ENCODE results near the gene PAK1.
"Not testable (repeated sequence)": the region's sequence is repeated elsewhere in the genome, so short reads cannot be mapped to it uniquely, and the experiment has no call there.

The PAK1 gene

GRCh38 chr11:77300695-77301094 lies 173.2 kb downstream of the PAK1 start:
- no peak for DNase-seq

- DNase-seq = not testable (repeated sequence)
These were observed 173.9 kb downstream of the PAK1 start for GRCh38 chr11:77300028-77300427.

GRCh38 chr11:77299528-77299993 lies 174.3 kb downstream of the PAK1 start:
- no peak for DNase-seq

GRCh38 chr11:77294040-77294439 lies 179.9 kb downstream of the PAK1 start:
- DNase-seq = no peak

GRCh38 chr11:77289737-77290136 lies 184.2 kb downstream of the PAK1 start:
- no peak for DNase-seq

DNA sequence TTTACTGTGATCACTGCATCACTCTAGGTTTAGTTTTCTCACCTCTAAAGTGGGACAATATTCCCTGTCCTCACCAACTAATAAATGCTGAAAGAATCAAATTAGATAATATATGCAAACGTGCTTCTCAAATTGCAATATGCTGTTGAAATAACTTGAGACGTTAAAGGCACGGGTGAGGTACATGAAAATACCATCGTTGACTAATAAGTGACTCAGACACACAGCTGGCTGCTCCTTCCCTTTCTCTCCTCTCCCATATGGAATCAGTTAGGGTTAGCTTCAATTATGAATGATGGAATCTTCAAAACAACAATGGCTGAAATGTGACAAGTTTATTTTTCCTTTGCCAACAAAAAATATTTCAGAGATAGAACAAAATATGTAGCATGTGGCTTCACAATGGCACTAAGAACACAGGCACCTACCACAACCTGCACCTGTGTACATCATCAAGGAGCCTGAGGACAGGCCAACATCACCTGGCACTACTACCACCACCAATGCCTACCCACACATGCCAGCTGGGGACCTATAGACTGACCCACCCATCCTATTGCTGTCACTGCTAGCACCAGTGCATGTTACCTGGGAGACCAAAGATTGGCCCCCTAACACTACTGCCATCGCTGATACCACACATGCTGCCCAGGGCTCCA lies 186.2 kb downstream of the PAK1 start:
- DNase-seq = no peak

DNA sequence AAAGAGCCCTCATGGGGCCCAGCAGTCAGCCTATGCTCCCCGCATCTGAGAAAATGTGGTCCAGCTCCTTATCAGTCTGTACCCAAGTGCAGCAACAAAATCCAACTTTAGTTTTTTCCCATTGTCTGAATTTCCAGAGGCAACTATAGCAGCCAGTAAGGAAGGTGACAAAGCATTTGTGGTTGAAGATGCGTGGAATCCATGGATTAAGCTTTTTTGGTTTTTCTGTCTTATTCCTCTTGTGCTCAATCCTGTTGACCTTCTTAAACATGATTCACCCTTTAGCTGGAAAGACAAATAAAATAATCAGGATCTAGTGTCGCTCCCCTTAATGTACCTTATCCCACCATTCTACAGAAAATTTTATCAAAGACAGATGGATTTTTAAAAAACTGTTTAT lies 186.8 kb downstream of the PAK1 start:
- no peak for DNase-seq

DNA sequence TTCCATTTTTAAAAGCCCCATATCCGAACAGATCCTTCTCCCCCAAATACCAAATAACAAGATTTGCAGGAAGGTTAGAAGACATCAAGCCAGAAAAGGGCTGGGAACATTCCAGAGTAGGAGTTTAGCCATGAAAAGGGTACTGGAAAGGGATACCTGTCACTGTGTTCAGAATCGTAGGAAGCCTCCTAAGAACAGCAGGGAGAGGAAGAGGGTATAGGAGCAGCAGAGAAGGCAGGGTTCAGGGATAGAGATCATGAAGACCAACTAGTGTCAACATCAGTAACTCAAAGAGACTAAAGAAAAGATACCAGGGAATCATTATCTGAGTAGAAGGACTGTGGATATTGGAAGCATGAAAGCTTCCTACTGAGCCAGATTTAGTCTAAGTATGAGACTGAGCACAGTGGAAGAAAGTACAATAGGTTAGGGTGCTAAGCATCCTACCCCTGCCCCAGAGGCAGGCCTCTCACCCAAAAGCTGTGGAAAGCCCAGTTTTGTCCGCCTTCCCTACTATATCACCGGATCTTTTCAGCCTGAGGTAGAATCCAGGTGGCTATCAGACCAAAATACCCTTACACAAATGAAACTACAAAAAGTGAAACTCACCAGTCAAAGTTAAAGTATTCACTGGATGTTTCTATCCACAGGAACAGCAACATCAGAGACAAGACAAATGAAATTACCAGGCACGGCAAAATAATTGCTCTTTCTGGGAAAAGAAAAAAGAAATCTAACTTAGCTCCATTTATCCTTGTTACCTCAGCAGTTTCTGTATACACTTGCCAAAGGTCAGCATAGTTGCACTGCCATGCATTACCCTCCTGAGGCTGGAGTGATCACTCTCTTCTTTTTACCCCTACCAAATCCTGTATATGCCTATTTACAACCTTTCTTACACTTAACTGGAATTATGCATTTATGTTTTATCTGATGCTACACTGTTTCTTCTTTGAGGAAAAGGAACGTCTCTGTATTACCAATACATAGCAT lies 189.1 kb downstream of the PAK1 start:
- DNase-seq = no peak

GRCh38 chr11:77283101-77283500 lies 190.8 kb downstream of the PAK1 start:
- no peak for DNase-seq

DNA sequence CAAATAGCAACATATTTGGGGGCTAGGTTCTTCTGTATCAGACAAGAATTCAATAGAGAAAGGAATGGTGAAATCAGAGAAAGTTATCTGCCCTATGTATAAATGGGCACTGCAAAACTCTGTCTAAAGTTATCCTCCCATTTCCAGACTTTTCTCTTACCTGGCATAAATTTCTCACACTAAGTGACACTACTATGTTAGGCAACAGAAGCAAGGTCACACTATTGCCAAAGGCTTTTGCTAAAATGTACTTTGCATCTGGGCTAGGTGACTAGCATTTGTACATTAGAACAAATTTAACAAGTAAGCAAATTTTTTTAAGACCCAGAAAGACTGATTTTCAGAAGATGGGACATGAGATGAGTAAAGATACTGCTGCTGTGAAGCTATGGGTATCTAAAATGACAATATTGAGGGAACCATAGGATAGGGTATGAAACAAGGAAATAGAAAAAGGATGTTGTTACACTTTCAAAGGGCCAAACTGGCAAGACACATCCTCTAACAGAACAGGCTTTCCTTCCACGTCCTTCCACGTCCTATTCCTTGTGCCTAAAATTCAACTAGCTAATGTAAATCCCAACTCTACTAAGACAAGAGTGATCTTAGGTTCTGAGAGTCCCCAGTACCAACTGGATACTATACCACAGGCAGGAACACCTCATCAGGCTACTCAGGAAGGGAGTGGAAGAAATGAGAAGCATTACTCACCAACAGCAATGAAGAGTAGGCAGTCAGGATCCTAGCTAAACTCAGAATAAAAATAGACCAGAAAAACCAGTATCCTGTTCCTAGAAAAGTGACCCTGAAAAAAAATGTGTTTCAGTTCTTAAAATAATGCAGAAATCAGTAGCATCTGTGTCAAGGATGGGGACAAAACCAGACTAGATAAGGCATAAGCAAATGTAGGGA lies 195.0 kb downstream of the PAK1 start:
- no peak for DNase-seq

DNA sequence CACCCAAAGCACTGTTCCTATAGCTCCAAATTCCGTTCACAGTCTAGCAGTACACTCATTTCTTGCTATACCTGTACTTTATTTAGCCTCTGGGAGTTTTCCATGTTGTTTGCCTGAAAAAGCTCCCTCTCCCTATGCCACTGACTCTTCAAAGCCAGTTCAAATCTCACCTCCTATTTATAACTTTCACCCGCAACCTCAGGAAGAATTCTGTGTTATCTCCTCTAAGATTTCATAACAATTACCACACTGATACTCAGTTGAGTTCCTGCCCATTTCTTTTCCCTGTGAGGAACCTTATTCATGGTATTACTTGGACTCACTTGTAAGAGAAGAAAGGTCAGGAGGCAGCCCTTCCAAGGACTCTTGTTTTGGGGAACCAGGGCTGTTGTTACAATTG lies 197.6 kb downstream of the PAK1 start:
- DNase-seq = no peak

Data from NCI-H1105 treated with DMSO at 0.1 percent for 48 hours (cell line).